Lower leg skin (tissue), 4 donors: Measurements from ENCODE around the gene USP10. TPM values are rescaled to one million over a fixed set of nuclear protein-coding genes. Genes with fewer than 3 reads are reported as not detected.
A peak's percentile ranks its signal among the peaks of the same experiment; 100 is the strongest.
"Not testable (repeated sequence)": the region's sequence is repeated elsewhere in the genome, so short reads cannot be mapped to it uniquely, and the experiment has no call there.

ENCODE experiments used
- DNase-seq, 2 donors: peaks; one replicate each; pipeline ENCODE4 v3.0.0-alpha.2; 2019; ENCODE audit warnings: low spot score in 2 of 2
- H3K4me3 ChIP-seq: fragments of 200-600 bp; sonication (generic); 2 replicates; pipeline ENCODE4 v1.5.1; 2017; ENCODE audit warnings: mild to moderate bottlenecking, low read depth; ENCODE audit not compliant: poor library complexity, severe bottlenecking
- POLR2A ChIP-seq, 2 donors: fragments of 450-650 bp; IDR thresholded peaks; one replicate each; pipeline ENCODE4 v1.6.1; 2016 to 2017; ENCODE audit warnings: antibody characterized with exemption in 2 of 2, mild to moderate bottlenecking in 1 of 2, moderate library complexity in 1 of 2
- WGBS, 2 donors: methylation state at CpG; one replicate each; pipeline ENCODE4 v1.1.5; 2018; 5-methylcytosine and 5-hydroxymethylcytosine counted together
- intact Hi-C: fragments of 100-400 bp; cut with DNase I; formaldehyde crosslinking; loops from one replicate; pipeline ENCODE4 v1.15.0; 2023; ENCODE audit warnings: low total_unique reads
- total RNA-seq, 4 donors: library from RNA; depleted of rRNA; stranded (reverse); fragments of >200 nt; gene quantifications; one replicate each; pipeline ENCODE4 v1.1.0, GENCODE V29; 2016
- TF ChIP-seq, protein P1 (sequence below), 3 donors: fragments of 450-650 bp; IDR thresholded peaks; one replicate each; pipeline ENCODE4 v1.5.1; 2016; ENCODE audit warnings: antibody characterized with exemption in 3 of 3, mild to moderate bottlenecking in 3 of 3, moderate library complexity in 2 of 3

The USP10 gene
- total RNA-seq, 4 donors from 2014 or later, result 54.3 to 69.0 (median 60.7) TPM

DNA sequence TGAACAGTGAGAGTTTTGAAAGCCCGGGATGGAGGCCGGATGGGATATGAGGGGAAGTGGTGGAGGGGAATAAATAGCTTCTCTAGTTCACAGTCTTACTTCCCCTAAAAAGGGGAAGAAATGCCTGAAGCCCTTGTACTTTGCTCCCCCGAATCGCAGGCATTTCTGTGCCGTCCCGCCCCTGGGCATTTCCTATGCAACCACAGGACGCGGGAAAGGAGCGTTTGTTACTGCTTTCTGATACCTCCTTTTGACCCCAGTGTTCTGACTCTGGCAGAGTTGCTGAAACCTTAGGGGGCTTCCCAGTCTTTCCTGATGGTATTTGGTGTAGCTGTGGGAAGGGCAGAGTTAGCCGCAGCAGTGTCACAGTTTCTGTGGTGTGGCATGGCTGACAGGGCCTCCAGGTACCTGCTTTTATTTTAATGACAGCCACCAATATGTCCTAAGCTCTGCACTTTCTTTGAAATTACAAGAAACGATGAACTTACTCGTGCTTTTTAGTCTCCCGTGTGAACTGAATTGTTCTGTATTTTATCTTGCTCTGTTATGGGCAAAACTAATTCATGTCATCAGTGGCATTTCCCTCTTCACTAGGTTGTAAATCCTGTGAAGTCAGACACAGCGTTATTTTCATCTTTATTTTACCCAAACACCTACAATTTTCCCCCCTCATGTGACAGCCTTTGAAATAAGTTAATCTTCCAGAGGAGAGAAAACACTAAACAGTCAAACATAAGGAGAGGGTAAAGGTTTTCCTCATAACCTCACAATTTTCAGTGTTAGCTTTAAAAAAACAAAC, 27.1 kb downstream of the USP10 start:
- intact Hi-C loops, result loop anchor here (5.0 to 10.0 kb wide), 2 partner anchors 52 to 215 kb away; no protein-coding TSS in a partner anchor
- WGBS, 2 donors, result 69 to 74% methylated on average over 14 of the region's 14 CpGs
- TF ChIP-seq, protein P1, sequence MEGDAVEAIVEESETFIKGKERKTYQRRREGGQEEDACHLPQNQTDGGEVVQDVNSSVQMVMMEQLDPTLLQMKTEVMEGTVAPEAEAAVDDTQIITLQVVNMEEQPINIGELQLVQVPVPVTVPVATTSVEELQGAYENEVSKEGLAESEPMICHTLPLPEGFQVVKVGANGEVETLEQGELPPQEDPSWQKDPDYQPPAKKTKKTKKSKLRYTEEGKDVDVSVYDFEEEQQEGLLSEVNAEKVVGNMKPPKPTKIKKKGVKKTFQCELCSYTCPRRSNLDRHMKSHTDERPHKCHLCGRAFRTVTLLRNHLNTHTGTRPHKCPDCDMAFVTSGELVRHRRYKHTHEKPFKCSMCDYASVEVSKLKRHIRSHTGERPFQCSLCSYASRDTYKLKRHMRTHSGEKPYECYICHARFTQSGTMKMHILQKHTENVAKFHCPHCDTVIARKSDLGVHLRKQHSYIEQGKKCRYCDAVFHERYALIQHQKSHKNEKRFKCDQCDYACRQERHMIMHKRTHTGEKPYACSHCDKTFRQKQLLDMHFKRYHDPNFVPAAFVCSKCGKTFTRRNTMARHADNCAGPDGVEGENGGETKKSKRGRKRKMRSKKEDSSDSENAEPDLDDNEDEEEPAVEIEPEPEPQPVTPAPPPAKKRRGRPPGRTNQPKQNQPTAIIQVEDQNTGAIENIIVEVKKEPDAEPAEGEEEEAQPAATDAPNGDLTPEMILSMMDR (IDR thresholded peaks at IDR 0.05), result no peak
- TF ChIP-seq POLR2A (IDR thresholded peaks at IDR 0.05), result no peak
- no peak for DNase-seq
- no peak overlapping the region for H3K4me3 ChIP-seq

DNA sequence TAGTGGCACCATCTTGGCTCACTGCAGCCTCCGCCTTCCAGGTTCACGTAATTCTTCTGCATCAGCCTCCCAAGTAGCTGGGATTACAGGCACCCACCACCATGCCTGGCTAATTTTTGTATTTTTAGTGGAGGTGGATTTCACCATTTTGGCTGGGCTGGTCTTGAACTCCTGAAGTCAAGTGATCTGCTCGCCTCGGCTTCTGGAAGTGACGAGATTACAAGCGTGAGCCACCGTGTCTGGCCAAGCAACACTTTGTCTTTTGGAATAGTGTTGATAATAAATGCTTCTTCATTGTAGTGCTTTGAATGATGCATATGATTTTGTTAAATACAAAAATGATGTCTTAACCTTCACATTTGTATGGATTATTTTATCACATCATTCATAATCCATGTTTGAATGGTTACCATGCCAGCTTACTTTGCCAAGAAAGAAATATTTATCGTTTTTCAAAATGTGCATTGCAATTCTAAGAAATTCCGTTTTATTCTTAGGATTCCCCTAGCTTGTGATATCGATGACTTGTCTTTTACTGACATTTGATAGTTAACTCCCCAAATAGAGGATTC, 29.1 kb downstream of the USP10 start:
- WGBS, 2 donors, result 90 to 94% methylated on average over 10 of the region's 10 CpGs
- intact Hi-C loops, result loop anchor here (5.0 to 10.0 kb wide), 2 partner anchors 54 to 217 kb away; no protein-coding TSS in a partner anchor
- no peak overlapping the region for H3K4me3 ChIP-seq

DNA sequence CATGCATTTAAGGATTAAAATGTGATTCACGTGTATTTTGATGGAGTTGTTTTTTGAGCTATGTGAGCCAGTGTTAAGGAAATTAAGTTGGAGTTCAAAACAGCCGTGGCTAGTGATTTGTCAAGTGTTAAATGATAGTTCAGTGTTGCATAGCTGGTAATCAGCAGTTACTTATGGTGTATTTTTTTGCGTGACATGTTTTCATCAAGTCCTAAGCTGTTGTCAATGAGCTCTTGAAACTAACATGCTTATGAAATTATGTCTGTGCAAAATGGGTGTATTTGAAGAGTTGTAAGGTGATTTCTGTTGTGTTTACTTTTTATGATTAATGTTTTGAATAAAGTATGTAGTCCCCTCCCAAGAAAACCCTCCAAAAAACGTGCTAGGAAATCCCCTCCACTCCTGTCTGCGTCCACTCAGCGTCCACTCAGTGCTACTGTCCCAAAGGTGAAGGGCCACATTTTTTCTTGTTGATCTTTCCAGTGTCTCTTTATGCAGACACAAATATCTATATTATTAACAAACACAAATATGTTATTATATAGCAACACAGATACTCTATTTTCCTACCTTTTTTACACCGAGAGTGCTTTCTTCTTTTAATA, 30.0 kb downstream of the USP10 start:
- no peak overlapping the region for H3K4me3 ChIP-seq
- intact Hi-C loops, result loop anchor here (5.0 to 10.0 kb wide), 3 partner anchors 55 to 218 kb away; no protein-coding TSS in a partner anchor

More for the DNA sequence above, 29.1 kb downstream of the USP10 start:
- TF ChIP-seq, protein P1 (IDR thresholded peaks at IDR 0.05), result no peak
- no peak for TF ChIP-seq POLR2A (IDR thresholded peaks at IDR 0.05)
- no peak for DNase-seq

DNA sequence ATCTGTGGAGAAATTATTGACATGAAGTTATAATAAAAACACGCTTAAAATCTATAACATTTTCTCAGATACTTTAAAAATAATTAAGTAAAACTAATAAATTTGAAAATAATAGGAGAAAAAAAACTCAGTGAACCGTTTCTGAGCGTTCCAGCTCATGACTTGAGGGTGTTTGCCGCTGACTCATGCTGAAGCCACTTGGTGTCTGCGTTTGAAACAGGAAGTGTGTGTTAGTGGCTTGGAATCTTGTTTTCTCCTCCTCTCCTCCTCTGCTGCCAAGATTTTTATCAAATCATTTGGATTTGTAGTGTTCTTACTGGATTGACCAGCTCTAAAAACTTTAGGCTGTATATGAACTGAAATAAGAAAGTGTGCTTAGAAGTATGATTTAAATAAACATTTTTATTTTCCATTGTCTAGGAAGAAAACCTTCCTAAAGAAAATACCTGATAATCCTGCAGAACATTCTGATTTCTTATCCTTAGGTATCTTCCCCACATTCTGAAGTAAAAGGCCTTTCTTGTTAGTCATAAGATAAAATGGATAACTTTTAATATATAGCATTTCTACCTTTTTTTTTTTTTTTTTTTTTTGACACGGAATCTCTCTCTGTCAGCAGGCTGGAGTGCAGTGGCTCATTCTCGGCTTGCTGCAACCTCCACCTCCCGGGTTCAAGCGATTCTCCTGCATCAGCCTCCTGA, 30.8 kb downstream of the USP10 start:
- intact Hi-C loops, result loop anchor here (10.0 kb wide), 1 partner anchor 106 kb away; no protein-coding TSS in a partner anchor
- WGBS, 2 donors, result 28 to 30% methylated on average over 9 of the region's 9 CpGs
- no peak for TF ChIP-seq POLR2A (IDR thresholded peaks at IDR 0.05)
- TF ChIP-seq, protein P1 (IDR thresholded peaks at IDR 0.05), result no peak
- H3K4me3 ChIP-seq, result no peak overlapping the region
- DNase-seq, result peak in 1 of 2 donors; percentile 74

More for the DNA sequence above, 30.0 kb downstream of the USP10 start:
- TF ChIP-seq POLR2A (IDR thresholded peaks at IDR 0.05), result no peak
- TF ChIP-seq, protein P1 (IDR thresholded peaks at IDR 0.05), result no peak
- DNase-seq, result no peak
- WGBS, 2 donors, result 39 to 42% methylated on average over 7 of the region's 7 CpGs

DNA sequence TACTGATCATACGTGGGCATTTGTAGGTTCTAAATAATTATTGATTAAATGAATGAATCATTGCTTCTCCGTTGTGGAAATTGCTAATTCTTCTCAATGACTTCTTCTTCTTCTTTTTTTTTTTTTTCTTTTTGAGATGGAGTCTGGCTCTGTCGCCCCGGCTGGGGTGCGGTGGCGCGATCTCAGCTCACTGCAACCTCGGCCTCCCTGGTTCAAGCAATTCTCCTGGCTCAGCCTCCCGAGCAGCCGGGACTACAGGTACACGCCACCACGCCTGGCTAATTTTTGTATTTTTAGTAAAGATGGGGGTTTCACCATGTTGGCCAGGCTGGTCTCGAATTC, 32.5 kb downstream of the USP10 start:
- 86 to 91% methylated on average over 13 of the region's 13 CpGs for WGBS, 2 donors
- not testable (repeated sequence) for DNase-seq, H3K4me3 ChIP-seq
- intact Hi-C loops, result loop anchor here (10.0 kb wide), 1 partner anchor 108 kb away; no protein-coding TSS in a partner anchor
